CD4-positive, alpha-beta T cell treated with Interleukin-15 for 4 hours (primary cell): ENCODE data around the gene ECSCR.

Experiments
- DNase-seq: peaks from one replicate; pipeline ENCODE4 v3.0.0-alpha.2; 2020; ENCODE audit warnings: low spot score

Gene ECSCR

DNA sequence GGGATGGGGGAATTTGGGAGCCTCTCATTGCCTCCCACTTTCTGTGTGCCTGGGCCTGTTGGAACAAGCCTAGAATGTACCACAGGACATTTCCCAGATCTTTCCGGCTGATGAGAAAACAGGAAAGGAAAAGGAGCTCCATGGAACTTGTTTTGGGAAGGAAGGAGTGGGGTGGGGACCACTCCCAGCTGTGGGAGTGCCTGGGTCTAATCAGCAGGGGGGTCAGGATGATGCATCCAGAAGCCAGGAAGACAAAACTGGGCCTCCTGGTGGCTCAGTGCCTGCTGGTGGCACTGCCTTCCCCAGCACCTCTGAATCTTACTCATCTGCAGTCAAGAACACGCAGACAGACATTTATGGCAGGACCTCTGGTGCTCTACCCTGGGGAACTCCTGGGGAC lies 11.0 kb upstream of the ECSCR start:
- no peak for DNase-seq

DNA sequence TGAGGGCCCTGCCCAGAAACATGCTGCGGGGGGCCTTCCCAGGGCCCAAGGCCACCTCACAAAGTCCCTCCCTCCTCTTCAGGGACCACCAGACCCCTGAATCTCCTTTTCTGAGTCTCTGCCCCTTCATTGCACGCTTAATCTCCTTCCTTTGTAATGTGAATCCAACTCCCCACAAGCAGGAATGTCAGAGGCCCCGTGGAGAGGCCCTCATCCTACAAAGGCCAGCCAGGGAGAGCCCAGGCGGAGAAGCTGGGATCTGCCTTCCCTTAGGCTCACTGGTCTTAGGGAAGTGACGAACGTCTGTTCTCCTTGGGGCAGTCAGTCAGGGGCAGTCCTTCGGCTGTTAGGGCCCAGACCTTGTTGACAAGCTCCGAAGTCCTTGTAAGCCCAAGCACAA lies 10.6 kb upstream of the ECSCR start:
- DNase-seq: no peak

DNA sequence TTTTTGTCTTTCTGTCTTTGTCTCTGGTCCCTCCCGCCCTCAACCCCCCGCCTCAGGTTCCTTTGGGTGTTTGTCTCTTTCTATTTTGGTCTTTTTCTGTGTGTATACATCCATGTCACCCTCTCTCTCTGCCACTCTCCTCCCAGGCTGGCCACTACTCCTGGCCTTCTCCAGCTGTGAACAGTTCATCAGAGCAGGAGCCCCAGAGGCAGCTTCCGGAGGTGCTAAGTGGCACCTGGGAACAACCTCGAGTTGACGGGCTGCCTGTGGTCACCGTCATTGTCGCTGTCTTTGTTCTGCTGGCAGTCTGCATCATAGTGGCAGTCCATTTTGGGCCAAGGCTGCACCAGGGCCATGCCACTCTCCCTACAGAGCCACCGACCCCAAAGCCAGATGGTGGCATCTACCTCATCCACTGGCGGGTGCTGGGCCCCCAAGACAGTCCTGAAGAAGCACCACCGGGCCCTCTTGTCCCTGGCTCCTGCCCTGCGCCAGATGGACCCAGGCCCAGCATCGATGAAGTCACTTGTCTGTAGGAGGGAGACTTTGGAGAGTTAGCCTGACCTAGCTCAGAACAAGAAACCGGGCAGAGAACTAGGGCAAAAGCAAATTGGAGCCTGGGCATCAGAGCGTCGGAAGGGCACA lies 10.0 kb upstream of the ECSCR start:
- DNase-seq: no peak

DNA sequence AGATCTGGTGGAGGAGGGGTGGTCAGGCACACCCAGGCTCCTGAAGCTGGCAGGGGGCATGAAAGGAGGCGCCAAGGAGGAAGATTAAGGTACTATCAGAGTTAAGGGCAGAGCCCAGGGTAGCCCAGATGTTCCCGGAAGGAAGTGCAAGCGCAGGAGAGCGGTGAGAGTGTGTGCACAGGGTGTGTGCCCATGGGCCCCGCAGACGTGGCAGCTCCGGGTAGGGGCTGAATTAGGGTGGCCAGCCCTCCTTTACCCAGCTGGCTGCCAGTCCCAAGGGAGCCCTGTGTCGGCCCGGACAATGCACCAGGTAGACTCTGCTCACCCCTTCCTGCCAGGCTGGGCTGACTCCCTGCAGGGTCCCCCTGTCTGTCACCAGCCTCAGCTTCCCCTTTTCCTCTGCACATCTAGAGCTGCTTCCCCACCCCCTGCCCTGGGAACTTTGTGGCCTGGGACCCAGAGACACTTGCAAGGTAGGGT lies 8.3 kb upstream of the ECSCR start, which contains the start of gene SMIM33:
Gene SMIM33, plus strand, starts transcription at position 184 of the 480 bp plus-strand sequence. Its CDS starts 118 bp downstream, at position 302.
- DNase-seq: peak; percentile 36

DNA sequence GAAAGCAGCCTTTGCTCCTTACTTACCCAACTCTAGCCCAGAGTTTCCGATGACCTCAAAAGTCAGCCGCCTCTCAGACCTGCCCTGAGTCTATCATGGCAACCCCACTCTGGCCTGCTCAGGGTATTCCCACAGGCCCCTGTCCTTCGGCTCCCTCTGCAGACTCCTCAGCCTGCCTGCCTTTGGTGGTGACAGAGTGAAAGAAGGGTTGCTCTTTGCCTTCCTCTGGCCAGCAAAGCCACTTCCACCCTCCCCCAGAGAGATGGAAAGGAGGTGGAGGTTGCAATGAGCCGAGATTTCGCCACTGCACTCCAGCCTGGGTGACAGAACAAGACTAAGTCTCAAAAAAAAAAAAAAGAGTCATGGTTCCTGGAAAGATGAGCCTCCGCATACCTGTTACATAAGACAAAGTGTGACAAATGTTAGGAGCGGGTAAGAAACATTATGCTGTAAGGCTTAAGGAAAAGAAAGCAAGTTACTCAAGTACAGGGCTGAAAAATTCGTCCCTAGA lies 5.9 kb upstream of the ECSCR start:
- DNase-seq: no peak

DNA sequence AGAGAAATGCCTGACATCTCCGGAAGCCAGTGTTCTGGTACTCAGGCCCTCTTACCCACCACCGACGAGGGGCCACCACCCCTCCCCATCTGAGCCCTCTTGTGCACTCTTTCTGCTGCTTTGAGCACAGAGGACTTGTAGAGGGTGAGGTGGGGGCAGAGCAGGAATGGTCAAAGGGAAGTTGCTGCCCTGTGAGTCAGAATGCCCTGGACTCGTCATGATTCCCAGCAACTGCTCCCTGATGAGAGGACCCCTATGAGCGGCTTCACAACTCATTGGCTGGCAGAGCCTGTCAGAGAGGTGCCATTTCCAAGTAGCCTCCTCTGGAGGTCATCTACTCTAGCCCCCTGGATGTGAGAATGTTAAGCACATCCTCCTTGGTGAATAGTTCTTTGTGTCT lies 845 bp downstream of the ECSCR start:
- DNase-seq: no peak

DNA sequence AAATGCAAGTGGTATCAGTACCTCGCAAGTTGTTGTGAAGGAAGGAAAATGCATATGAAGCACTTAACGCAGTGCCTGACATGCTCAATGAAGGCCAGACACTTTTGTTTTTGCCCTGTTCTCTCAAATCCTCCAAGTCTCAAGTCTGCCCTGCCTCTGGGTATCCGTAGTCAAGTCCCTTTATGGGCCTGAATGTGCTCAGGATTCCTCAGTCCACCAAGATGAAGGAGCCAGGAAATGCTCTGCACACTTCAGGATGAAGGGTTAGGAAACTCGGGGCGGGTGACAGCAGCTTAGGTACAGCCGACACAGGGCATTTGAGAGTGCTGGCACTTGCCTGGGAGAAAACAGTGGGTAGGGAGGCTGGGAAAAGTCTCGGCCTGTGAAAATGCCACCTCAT lies 1.4 kb downstream of the ECSCR start:
- no peak for DNase-seq

DNA sequence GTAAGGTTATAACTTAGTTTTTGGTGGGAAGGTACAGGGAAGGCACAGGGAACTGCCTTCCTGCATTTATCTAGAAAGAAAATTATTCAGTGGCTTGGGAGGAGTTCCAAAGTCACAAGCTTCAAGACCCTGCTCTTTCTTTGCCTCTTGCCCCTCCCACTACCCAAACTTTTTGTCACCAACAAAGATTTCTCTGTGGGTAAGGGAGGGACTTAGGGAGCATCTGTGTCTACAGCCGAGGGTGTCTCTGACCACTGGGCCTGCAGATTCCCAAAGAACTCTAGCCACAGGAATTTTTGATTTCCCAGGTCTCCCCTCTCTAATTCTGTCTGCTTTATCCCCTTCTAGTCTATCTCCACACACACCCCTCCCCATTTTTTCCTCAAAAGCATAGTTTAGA lies 2.1 kb downstream of the ECSCR start:
- DNase-seq: no peak

DNA sequence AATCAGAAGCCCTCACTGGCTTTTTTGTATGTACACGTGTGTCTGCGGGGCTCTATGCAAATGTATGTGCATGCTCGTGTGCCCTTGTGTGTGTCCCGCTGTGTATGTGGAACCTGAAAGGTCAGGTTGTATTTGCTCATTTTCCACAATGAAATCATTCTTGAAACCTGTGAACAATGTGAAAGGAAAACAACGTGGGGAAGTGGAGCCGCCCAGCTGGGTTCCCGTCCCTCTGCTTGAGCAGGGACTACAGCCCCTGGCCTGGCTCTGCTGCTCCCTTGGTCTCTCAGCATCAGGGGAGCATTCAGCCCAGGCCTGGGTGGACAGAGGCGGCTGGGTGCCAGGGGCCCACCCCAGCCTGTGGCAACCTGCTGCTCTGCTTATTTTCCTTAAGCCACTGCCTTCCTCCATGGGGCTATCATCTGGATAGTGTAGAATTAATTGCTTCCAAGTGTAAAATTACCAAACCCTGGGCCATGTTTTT lies 3.0 kb downstream of the ECSCR start:
- DNase-seq: no peak

DNA sequence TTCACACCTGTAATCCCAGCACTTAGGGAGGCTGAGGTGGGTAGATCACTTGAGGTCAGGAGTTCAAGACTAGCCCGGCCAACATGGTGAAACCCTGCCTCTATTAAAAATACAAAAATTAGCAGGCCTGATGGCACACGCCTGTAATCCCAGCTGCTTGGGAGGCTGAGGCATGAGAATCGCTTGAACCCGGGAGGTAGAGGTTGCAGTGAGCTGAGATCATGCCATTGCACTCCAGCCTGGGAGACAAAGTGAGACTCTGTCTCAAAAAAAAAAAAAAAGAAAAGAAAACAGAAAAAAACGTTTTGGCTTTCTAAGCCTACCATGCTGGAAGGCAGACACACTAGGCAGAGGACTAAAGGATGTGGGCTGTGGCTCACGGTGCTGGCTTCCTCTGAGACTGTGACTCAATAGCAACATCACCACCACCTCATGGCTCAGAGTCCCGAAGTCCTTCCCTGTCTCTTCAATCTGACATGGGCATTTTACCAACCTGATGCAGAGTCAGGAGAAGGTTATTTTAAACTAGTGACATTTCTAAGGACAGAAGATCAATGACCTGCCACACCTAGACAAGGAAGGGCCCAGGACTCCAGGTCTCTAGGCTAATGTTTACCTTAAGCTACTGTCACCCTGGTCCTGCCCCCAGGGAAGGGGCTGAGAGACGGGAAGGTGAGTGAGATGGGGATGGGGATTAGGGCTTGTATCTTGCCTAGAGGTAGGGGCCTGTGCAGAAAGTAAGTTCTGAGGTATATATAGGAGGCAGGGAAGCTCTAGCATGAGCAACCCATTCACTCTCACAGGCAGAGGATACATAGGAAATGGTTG lies 3.7 kb downstream of the ECSCR start:
- DNase-seq: peak; percentile 86

DNA sequence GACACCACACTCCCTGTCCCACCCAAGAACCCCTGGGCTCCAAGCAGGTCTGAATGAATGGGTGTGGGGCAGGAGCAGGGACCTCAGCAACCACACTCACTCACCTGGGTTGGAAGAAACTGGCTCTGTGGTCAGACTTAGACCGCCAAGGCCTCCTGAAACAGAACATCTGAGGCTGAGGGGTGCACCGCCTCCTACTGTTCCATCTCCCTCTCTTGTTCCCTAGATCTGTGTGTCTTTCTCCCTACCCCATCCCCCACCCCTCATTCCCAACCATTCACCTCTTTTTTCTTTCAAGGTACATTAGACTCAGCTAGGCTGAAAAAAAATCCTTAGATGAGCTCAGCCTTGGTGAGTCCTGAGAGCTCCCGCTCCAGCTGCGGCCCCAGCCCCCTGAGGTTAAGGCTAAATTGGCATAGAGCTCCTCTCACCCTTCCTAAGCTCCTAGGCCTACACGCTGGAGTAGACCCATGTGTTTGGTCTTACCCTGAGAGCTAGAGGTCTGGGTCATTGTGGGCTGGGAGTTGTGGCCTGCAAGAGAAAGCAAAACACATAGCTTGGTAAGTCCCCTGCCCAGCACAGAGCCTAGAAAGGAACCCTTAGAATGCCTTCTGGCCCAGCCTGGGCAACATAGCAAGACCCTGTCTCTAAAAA lies 4.8 kb downstream of the ECSCR start:
- no peak for DNase-seq

DNA sequence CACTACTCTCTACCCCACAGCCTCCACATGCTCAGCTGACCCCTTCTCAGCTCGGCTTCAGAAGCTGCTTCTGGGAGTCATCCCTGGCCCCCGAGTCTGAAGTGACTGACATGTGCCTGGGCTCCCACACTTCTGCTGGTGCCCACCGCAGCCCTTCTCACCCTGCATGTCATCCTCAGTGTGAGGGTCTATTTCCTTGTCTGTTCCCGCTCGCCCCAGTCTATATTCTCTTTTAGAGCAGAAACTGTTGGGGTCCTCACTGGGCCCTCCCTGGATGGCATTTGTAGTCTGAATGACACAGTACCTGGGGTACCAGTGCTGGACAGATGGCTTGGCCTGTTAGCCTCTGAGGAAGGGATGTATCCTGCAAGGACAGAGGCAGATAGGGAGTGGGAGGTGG lies 5.3 kb downstream of the ECSCR start:
- no peak for DNase-seq

DNA sequence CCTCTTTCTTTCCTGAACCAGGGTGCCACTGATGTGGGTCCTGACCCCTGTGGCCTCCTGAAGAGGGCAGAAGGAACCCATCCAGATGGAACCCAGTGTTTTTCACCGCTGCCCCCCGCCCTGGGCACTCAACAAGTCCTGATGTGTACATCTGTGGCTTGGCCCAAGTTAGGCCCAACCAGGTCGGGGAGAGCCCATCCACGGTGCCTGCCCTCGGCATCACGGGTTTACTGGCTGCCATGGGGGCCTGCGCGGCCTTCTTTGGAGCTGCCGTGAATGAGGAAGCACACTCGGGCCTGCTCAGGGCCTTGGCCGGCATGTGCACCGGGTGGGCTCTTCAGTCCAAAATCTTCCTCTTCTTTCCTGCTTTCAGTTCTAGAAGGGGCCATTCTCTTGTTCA lies 5.8 kb downstream of the ECSCR start:
- DNase-seq: no peak

DNA sequence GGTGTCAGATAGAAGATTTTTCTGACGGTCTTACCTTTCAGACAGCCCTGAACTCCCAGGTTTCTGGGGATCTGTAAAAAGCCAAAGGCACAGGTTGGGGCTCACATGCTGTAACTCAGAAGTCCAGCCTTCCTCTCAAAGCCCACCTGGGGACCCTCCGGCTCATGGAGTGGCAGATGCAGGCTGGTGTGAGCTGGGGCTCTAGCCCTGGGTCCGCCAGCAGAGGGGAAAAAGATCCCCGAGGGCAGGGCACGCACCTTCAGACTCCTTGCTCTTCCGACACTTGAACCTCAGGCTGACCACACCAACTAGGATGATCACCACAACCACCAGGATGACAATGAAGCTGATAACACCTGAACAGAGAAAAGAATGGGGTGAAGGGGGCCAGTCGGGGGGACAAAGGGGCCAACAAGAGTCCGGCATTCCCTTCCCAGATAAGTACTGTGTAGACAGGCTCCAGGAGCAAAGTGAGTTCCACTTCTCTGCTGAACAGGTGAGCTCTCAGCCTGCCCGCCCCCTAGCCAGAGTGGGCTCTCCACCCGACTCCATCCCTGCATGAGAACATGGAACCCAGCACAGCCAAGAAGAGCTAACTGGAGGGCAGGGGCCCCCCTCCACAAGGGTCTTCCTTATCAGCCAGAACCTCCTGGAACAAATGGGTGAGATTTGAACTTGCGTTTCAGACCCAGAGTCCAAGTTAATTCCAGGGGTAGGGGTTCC lies 7.8 kb downstream of the ECSCR start:
- no peak for DNase-seq

DNA sequence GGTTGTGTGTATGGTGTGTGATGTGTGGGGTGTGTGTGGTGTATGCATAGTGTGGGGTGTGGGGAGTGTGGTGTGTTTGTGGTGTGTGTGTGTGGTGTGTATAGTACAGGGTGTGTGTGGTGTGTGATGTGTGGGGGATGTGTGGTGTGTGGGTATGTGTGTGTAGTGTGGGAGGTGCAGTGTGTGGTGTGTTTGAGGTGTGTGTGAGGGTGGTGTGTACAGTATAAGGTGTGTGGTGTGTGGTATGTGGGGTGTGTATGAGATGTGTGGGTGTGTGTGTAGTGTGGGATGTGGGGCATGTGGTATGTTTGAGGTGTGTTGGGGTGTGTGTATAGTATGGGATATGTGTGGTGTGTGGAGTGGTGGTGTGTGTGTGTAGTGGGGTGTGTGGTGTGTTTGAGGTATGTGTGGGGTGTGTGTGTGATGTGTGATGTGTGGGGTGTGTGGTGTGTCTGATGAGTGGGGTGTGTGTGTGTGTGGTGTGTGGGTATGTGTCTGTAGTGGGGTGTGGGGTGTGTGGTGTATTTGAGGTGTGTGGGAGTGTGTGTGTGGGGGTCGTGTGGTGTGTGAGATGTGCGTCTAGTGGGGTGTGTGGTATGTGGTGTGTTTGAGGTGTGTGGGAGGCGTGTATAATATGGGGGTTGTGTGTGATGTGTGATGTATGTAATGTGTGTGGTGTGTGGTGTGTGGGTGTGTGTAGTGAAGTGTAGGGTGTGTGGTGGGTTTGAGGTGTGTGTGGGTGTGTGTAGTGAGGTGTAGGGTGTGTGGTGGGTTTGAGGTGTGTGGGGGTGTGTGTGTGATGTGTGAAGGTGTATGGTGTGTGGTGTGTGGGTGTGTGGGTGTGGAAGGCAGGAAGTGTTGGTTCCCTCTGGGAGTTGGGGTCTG lies 8.6 kb downstream of the ECSCR start:
- DNase-seq: peak; percentile 48

DNA sequence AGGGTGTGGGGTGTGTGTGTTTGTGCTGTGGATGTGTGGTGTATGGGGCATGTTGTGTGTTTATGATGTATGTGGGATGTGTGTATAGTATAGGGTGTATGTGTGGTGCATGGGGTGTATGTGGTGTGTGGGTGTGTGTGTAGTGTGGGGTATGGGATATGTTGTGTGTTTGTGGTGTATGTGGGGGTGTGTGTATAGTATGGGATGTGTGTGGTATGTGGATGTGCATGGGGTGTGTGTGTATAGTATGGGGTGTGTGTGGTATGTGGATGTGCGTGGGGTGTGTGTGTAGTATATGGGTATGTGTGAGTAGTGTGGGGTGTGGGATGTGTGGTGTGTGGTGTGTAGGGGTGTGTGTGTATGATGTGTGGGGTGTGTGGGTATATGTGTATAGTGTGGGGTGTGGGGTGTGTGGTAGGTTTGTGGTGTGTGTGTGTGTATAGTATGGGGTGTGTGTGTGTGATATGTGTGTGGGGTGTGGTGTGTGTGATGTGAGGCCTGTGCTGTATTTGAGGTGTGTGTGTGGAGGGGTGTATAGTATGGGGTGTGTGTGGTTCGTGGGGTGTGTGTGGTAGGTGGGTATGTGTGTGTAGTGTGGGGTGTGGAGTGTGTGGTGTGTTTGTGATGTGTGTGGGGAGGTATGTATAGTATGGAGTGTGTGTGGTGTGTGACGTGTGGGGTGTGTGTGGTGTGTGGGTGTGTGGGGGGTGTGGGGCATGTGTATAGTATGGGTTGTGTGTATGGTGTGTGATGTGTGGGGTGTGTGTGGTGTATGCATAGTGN lies 10.5 kb downstream of the ECSCR start:
- DNase-seq: no peak

DNA sequence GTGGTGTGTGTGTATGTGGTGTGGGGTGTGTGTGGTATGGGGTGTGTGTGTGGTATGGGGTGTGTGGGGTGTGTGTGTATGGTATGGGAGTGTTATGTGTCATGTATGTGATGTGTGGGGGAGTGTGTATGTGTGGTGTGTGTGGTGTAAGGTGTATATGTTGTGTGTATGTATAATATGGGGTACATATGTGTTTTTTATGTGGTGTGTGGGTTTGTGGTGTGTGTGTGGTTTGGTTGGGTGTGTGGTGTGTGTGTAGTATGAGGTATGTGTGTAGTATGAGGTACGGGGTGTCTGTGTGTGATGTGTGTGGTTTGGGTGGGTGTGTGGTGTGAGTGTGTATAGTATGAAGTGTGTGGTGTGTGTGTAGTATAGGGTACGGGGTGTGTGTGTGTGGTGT lies 11.4 kb downstream of the ECSCR start:
- DNase-seq: no peak

DNA sequence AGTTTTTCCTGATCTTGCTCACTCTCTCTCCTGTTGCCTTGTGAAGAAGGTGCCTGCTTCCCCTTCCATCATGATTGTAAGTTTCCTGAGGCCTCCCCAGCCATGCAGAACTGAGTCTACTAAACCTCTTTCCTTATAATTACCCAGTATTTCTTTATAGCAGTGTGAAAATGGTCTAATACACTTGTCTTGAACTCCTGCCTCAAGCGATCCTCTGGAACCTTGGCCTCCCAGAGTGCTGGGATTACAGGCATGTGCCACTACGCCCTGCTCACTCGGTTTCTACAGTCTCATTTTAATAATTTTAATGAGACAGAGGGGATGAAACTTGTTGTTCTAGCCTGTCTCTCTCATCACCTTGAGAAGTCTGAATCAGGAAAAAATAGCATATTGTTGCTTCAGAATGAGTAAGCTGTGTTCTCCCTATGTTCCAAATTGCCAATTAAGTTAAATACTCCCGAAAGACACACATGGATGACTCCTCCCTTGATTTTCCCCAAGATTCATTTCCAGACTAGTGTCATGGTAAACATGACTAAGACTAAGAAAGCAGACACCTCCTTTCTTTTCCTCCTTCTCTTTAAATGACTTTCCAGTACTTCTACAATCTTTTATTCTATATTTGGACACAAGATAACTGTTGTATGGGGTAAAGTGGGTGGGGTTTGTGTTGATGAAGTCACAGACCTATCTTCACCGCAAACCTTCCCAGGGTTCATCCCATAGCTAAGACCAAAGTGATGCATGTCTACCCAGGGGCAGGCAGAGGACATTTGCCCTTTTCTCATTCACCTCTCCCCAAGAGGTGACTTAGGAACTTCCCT lies 15.4 kb downstream of the ECSCR start:
- DNase-seq: no peak
